HG02588 (cell line): ENCODE measurements around the gene COL6A5.
"Not testable (repeated sequence)": the region's sequence is repeated elsewhere in the genome, so short reads cannot be mapped to it uniquely, and the experiment has no call there.

Experiments
- ATAC-seq: cut with Tn5 transposase; IDR thresholded peaks from one replicate; pipeline ENCODE4 v1.9.1; 2021; ENCODE audit warnings: mild to moderate bottlenecking, moderate library complexity; ENCODE audit not compliant: unreplicated experiment

COL6A5 gene, protein sequence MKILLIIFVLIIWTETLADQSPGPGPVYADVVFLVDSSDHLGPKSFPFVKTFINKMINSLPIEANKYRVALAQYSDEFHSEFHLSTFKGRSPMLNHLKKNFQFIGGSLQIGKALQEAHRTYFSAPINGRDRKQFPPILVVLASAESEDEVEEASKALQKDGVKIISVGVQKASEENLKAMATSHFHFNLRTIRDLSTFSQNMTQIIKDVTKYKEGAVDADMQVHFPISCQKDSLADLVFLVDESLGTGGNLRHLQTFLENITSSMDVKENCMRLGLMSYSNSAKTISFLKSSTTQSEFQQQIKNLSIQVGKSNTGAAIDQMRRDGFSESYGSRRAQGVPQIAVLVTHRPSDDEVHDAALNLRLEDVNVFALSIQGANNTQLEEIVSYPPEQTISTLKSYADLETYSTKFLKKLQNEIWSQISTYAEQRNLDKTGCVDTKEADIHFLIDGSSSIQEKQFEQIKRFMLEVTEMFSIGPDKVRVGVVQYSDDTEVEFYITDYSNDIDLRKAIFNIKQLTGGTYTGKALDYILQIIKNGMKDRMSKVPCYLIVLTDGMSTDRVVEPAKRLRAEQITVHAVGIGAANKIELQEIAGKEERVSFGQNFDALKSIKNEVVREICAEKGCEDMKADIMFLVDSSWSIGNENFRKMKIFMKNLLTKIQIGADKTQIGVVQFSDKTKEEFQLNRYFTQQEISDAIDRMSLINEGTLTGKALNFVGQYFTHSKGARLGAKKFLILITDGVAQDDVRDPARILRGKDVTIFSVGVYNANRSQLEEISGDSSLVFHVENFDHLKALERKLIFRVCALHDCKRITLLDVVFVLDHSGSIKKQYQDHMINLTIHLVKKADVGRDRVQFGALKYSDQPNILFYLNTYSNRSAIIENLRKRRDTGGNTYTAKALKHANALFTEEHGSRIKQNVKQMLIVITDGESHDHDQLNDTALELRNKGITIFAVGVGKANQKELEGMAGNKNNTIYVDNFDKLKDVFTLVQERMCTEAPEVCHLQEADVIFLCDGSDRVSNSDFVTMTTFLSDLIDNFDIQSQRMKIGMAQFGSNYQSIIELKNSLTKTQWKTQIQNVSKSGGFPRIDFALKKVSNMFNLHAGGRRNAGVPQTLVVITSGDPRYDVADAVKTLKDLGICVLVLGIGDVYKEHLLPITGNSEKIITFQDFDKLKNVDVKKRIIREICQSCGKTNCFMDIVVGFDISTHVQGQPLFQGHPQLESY (N-terminal part only)

DNA sequence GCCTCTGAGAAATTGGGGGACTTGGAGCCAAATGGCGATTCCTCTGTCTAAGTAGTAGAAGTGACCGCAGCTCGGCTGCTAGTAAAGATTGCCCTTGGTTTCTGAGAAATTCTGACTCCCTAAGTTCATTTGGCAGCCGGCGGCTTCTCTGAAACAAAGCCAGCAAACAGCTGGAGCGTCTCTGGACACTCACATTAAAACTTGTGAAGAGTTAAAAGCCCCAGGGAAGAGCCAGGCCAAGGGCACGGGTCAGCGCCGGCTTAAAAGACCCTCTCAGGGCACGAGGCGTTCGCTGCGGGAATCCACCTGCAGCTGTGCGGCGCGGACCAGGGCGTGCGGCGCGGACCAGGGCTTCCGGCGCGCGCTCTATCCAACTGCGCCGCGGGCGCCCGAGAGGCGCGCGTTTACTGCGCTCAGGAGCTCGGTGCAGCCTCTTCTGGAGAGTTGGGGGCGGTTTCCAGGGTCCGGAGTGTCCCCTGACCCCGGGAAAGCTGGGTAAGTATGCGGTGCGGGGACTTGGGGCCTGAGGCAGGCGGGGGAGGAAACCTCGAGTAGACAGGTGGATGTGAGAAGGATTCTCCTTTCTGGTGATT, at the start of gene COL6A5:
Gene COL6A5 (plus strand): TSS at position 186 of the 593 bp plus-strand sequence. CDS start 27,967 bp downstream, outside the sequence.
- no peak for ATAC-seq

DNA sequence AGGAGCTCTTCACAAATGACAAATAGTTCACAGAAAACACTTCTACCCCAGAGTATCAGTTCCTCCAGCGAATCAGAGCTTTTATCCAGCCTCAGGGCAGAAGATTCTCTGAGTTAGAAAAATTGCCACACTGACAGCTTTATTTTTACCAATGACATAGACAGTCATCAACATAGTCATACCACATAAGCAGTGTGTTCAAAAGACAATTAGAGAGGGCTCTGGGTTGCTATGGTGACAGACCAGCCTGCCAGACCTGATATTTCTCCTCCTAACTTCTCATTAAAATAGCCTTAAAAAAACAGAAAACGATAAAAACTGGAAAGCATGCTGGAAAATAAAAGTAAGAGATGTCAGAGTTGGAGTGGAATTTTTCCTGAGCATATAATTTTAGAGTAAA, 45.9 kb upstream of the COL6A5 start:
- ATAC-seq, result no peak

DNA sequence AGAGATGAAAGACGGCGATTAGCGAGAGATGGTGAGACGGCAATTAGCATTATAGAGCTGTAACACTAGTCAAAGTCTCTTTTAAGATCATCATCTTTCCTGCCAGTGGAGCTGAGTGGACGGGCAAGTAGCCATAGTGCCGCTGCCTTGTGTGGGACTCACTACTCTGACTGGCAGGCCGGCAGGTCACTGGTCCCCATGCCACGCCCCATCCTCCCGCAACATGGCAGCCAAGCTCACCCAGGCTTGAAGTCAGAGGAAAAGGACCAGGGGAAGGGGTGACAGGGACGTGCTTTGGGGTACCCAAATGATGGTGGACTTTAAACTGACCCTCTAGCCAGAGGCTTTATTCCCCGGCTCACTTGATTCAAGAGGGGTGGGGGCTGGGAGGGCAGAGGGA, 44.6 kb upstream of the COL6A5 start:
- ATAC-seq, result no peak

DNA sequence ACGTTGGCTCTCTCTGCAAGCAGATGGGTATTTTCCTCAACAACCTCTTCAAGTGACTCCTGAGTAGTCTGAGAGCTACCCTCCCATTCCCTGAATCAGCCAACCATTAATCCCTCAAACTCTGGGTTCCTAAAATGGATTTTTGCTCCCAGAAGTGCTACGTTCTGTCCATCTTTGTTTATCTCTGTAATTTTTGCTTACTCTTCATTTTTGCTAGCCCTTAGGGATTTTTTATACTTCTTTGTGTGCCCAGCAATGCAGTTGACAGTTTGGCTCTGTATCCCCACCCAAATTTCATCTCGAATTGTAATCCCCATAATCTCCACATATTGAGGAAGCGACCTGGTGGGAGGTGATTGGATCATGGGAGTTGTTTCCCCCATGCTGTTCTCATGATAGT, 35.4 kb upstream of the COL6A5 start:
- no peak for ATAC-seq

DNA sequence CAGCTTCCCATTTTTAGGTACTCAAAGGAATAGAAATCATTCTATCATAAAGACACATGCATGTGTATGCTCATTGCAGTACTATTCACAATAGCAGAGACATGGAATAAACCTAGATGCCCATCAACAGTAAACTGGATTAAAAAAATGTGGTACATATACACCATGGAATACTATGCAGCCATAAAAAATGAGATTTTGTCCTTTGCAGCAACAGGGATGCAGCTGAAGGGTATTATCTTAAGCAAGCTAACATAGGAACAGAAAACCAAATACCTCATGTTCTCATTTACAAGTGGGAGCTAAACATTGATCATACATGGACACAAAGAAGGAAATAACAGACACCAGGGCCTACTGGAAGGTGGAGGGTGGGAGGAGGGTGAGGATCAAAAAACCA, 33.1 kb upstream of the COL6A5 start:
- ATAC-seq, result no peak

DNA sequence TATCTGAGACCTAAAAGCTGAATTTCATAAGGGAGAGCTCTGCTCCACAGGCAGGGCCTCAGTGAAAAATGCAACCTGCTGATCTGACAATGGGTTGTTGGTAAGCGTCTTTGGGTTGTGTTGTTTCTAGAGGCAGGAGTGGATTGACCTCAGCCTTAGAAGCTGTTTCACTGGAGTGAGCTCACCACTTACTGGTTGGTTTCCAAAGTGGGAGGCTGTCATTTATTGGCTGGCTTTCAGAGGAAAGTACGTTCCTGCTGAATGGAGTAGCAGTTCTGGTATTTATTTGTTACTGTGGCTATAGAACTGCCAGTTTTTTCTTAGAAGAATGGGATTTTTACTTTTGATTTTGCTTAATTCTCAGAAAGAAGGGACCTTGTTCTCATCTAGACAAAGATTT, 29.3 kb upstream of the COL6A5 start:
- ATAC-seq, result no peak

DNA sequence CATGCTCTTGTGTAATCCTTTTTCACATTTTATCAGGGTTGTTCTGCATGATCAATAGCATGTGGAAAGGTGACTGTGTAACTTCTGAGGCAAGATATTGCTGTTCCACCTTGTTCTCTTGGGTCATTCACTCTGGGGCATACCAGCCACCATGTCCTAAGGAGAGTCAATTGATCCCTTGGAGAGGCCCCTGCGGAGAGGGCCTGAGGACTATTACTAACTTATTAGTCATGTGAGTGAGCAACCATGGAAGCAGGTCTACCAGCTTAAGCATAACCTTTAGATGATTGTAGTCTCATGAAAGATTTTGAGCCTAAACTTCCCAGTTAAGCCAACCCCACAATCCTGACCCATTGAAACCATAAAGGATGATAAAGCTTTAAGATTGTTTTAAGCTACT, 22.0 kb upstream of the COL6A5 start:
- no peak for ATAC-seq

DNA sequence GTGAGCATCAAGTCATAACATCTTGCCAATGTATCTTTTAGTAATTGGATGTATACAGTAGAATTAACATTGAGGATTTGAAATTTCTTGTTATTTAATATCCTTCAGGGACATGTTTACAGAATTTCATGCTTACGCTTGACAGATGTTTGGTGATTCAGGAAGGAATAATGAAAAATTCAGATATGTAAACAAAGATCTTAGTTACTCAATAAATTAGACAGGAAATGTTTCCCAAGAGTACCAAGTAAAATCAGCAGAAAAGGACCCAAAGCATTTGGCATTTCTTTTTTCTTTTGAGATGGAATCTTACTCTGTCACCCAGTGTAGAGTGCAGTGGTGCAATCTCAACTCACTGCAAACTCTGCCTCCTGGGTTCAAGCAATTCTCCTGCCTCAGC, 4.7 kb upstream of the COL6A5 start:
- ATAC-seq, result no peak

DNA sequence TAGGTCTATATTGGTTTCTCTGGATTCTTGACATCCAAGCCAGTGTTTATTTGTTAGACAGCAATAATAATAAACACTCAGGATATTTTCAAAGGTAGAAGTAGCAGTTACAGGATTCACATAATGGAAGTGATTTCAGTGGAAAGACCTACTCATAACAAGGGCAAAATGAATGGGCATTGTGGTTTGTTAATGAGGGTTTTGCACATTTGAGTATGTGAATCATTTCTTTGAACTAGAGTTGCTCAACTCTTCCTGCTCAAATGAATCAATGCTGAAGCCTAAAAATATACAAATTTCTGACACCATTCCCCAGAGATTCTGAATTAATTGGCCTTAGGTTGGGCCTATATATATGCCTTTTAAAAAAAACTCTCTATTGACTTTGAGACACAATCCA, 4.1 kb upstream of the COL6A5 start:
- ATAC-seq, result no peak

DNA sequence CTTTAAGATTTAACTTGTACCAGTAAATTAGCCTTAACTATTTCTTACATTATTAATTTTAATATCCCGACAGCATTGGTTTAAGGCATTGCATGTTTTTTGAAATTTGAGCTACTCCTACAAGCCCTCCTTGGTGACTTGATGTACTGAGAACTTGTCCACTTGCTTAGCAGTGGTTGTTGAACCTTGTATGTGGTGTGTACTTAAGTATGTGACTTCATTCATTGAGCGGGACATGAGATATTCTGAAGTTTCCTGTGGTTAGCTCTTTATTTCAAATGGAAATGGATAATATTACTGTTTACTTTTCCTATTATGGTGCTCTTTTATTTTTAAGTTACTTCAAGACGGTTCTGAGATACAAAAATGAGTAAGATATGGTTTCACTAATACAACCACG, 3.6 kb upstream of the COL6A5 start:
- no peak for ATAC-seq

DNA sequence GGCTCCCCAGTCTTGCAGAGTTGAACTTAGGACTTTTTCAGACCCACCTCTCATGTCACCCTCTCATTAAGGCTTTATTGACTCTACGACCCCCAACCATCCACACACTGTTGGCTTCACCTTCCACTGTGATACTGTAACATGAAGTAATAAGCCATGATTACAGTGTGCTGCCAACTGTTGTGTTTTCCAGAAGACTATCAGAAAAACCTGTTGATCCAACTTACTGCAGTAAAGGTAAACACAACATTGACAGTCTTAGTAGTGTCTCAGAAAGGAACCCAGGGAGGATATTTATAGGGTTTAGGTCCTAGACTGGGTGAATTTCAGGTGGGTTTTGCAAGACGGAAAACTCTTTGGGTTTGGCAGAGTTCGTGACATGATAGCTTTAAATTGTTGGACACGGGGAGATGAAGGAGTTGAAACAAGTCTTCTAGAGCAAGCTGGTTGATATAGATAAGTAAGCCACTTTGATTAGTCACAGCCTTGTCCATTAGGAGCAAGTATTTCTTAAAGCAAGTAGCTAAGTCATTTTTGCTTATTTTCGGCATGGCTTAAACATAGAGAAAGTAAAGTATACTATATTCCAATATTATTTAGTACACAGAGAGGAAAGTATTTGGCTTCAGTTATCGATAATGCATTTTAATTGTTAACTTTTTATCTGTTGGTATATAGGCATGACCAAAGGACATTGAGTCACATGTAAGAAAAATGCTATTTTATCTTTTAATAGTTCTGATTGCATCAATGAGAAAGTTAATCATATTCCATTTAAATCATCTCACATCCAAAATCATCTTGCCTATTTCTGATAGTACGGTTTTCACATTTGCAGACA, 2.4 kb upstream of the COL6A5 start:
- ATAC-seq, result no peak

DNA sequence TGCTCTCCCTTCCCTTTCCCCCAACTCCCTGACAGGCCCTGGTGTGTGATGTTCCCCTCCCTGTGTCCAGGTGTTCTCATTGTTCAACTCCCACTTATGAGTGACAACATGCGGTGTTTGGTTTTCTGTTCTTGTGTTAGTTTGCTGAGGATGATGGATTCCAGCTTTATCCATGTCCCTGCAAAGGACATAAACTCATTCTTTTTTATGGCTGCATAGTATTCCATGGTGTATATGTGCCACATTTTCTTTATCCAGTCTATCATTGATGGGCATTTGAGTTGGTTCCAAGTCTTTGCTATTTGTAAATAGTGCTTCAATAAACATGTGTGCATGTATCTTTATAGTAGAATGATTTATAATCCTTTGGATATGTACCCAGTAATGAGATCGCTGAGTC, 2.8 kb downstream of the COL6A5 start:
- not testable (repeated sequence) for ATAC-seq

DNA sequence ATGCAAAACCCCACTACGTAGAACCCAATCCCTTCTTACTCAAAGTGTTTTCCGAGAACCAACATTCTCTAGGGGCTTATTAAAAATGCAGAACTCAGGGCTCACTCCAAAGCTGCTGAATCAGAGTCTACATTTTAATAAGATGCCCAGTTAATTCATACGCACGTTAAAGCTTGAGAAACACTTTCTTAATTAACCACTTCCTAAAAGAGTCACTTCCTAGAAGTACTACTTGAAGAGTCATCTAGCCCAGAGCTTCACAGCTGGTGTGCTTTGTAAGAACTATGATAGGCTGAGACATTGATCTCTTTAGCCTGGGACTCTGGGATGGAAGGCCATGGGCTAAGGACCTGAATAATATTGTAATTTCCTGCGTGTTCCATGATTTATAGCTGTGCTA, 9.0 kb downstream of the COL6A5 start:
- ATAC-seq, result no peak

DNA sequence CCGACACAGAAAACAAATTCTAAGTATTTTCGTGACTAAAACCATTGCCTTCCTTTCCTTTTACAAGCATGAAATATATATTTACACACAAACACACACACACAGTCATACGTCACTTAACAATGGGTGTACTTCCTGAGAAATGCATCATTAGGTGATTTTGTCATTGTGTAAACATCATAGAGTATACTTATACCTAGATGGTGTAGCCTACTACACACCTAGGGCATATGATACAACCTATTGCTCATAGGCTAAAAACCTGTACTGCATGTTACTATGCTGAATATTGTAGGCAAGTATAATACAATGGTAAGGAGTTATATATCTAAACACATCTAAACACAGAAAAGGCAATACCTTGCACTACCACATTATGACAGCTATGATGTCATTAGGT, 28.6 kb downstream of the COL6A5 start:
- ATAC-seq, result no peak

DNA sequence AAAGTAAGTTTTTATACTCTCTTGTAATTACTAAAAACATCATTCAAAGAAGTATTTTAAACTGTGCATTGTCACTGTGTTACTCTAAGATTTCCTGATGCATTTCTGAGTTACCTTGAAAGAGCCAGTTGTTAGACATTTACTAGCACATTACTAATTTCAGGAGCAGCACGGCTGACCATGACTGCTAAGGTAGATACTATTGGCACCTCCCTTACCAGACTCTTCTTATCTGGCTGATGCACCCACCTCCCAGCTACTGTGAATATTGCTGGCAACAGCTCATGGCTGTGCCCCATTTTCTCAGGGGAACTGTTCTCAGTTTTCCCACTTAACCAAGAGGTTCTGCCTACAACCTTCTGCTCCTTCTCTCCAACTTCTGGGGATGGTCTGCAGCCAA, 29.4 kb downstream of the COL6A5 start:
- ATAC-seq, result no peak

DNA sequence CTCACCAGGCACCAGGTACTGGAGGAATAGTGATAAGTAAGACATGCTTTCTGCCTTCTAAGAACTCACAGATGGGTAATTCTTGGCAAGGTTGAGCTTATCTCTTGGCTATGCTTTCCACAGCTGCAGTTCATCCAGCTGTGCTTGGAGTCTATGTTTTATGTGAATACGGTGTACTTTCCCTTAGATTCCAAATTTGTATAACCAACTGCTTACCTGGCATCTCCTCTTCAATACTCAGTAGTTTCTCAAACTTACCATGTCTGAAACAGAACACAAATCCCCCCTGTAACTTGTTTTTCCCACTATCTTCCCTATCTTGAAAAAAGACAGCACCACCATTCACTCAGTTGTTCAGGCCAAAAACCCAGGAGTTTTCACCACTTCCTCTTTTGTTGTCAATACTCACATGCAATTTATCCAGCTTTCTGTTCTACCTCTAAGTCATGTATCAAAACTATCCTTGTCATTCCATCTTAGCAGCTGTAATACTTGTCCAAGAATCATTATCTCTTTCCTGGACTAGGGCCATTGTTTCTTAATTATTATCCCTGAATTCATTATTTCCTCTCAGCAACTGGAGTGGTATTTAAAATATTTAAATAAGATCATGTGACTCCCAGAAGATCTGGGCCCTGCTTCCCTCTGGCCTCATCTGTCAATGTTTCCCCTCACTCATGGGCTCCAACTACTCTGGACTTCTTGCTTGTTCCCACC, 32.6 kb downstream of the COL6A5 start:
- no peak for ATAC-seq

DNA sequence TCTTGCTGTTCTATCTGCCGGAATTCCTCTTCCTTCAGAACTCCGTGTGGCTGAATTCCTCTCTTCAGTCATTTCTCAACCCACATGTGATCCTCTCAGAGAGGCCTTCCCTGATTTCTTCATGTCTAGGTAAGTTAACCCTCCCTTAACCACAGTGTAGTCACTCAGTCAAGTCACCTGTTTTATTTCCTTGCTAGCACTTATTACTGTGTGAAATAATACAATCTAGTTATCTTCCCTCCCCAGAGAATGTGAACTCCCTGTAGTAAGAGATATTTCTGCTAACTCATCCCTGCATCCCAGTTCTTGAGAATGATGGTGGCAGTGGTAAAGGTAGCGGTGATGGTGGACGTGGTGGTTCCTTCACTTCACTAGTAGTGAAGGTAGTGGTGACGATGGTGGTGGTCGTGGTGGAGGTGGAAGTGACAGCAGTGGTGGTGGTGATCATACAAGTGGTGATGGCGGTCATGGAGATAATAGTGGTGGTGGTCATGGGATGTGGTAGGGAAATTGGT, 33.3 kb downstream of the COL6A5 start:
- no peak for ATAC-seq

DNA sequence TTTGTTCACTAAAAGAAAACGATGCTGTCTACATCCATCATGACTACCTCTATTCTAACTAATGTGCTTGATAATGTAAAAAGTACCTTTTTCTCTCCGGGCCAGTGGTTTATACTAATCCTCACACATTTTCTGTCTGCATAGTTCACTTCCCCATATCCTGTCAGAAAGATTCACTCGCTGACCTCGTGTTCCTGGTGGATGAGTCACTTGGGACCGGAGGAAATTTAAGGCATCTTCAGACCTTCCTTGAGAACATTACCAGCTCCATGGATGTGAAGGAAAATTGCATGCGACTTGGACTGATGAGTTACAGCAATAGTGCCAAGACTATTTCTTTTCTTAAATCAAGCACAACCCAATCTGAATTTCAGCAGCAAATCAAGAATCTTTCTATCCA, 33.8 kb downstream of the COL6A5 start:
- no peak for ATAC-seq

DNA sequence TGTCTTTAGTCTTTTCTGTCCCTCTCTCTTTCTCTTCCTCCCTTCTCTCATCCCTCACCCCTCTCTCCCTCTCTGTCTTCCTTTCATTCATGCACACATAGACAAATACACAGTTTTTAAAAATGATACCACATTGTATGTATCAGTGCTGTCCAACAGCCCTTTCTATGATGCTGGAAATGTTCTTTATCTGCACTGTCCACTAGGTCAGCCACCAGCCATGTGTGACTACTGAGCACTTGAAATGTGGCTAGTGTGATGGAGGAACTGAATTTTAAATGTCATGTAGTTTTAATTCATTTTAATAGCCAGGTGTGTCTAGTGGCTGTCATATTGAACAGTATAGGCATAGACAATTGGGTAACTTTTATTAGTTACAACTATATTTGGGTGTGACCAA, 34.9 kb downstream of the COL6A5 start:
- ATAC-seq, result no peak
